Naive B cell (primary cell): Measurements from ENCODE around the gene TBX5. TPM values are rescaled to one million over a fixed set of nuclear protein-coding genes. Genes with fewer than 3 reads are reported as not detected.
A peak's percentile ranks its signal among the peaks of the same experiment; 100 is the strongest.

Experiments used
- ATAC-seq, 2 donors: fragments of 150-1000 bp; cut with Tn5 transposase; 2 replicates each; pipeline ENCODE4 v1.10.0; 2021; ENCODE audit warnings: low read depth in 2 of 2, mild to moderate bottlenecking in 2 of 2, moderate library complexity in 2 of 2
- DNase-seq: peaks from one replicate; pipeline ENCODE4 v3.0.0; 2022
- H3K27ac Mint-ChIP-seq, 6 donors: one replicate each; pipeline ENCODE4 v1.8.0; 2020 to 2022; ENCODE audit warnings: mild to moderate bottlenecking in 6 of 6, mixed read lengths in 6 of 6, moderate library complexity in 5 of 6, inconsistent platforms in 2 of 6
- H3K27me3 Mint-ChIP-seq, 3 donors: one replicate each; pipeline ENCODE4 v1.8.0; 2021 to 2022; ENCODE audit warnings: mixed read lengths in 3 of 3, mild to moderate bottlenecking in 1 of 3
- H3K36me3 Mint-ChIP-seq, 2 donors: one replicate each; pipeline ENCODE4 v1.8.0; 2020 to 2022; ENCODE audit warnings: mixed read lengths in 2 of 2, inconsistent platforms in 1 of 2, mild to moderate bottlenecking in 1 of 2
- H3K4me1 Mint-ChIP-seq, 3 donors: one replicate each; pipeline ENCODE4 v1.8.0; 2020 to 2022; ENCODE audit warnings: mixed read lengths in 3 of 3, inconsistent platforms in 1 of 3, mild to moderate bottlenecking in 1 of 3, moderate library complexity in 1 of 3
- H3K4me3 Mint-ChIP-seq, 8 donors: one replicate each; pipeline ENCODE4 v1.8.0; 2020 to 2022; ENCODE audit warnings: mild to moderate bottlenecking in 8 of 8, mixed read lengths in 8 of 8, moderate library complexity in 8 of 8, inconsistent platforms in 2 of 8
- H3K9me3 Mint-ChIP-seq, 7 donors: one replicate each; pipeline ENCODE4 v1.8.0; 2020 to 2022; ENCODE audit warnings: mixed read lengths in 7 of 7, mild to moderate bottlenecking in 5 of 7, inconsistent platforms in 2 of 7, moderate library complexity in 1 of 7
- polyA plus RNA-seq, 6 donors: library from polyadenylated mRNA; unstranded; fragments of 300-500 nt; fragmentation: Illumina TruSeq; gene quantifications; one replicate each; pipeline ENCODE4 v1.2.3, GENCODE V29; 2021; ENCODE audit warnings: low read depth in 6 of 6

The TBX5 gene
- polyA plus RNA-seq, 6 donors from 2014 or later, result not detected

- Mint-ChIP-seq H3K9me3 (peaks cover 0 to 5% (median 0%) of the 10 kb centered on the region in 7 donors), H3K4me1 (peaks cover 2 to 17% (median 8%) of the 10 kb centered on the region in 3 donors), H3K4me3 (peak overlapping the region in 2 of 8 donors; percentile 47 to 75), H3K36me3 (peaks cover 0 to 9% of the 10 kb centered on the region in 2 donors), H3K27me3 (peaks cover 69 to 100% (median 94%) of the 10 kb centered on the region in 3 donors), H3K27ac (no peak overlapping the region)
- DNase-seq (no peak), ATAC-seq (no peak)
These were observed 1.3 kb upstream of the TBX5 start for GRCh38 chr12:114406984-114407841.

DNA sequence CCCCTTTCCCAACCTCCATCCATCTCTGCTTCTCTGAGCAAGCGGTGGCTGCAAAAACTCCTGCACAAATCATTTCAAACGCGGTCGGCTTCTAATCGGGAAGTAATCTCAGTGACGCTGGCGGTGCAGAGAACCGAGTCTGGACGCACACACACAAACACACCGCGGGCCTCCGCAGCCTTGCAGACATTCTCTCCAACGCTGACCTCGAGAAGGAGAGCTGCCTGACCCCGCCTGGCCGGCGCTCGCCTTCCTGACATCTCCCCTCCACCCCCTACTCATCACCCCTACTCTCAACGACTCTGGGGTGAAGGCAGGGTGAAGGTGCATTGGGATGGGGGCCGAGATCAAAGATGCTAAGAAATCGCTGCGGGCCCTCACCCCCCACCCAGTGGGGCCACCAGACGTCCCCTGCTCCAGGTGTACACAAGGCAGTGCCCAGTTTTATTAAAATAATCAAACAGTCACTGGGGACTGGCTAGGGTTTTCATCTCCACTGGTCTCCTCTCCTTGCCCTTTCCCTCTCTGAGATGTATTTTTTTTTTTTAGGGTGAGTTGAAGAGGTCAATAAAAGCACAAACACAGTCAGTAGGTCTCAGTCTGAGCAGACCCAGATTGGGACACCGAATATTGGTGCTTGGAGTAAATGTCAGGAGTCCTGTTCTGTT lies 506 bp upstream of the TBX5 start:
- Mint-ChIP-seq H3K4me3 (no peak overlapping the region), H3K36me3 (peaks cover 0 to 9% of the 10 kb centered on the region in 2 donors), H3K27ac (peak overlapping the region in 2 of 6 donors; percentile 13 to 33), H3K27me3 (peaks cover 70 to 100% (median 94%) of the 10 kb centered on the region in 3 donors), H3K9me3 (peaks cover 0 to 6% (median 0%) of the 10 kb centered on the region in 7 donors), H3K4me1 (peaks cover 2 to 17% (median 8%) of the 10 kb centered on the region in 3 donors)
- DNase-seq (no peak), ATAC-seq (no peak)

- peaks cover 62 to 99% (median 85%) of the 10 kb centered on the region in 3 donors for H3K27me3 Mint-ChIP-seq
- no peak for DNase-seq
- peaks cover 0 to 9% of the 10 kb centered on the region in 2 donors for H3K36me3 Mint-ChIP-seq
- H3K9me3 Mint-ChIP-seq, result peaks cover 0 to 6% (median 0%) of the 10 kb centered on the region in 7 donors
- H3K27ac Mint-ChIP-seq, result peak overlapping the region in 1 of 6 donors; percentile 60
- ATAC-seq, result no peak
- H3K4me3 Mint-ChIP-seq, result no peak overlapping the region
- peaks cover 2 to 13% (median 8%) of the 10 kb centered on the region in 3 donors for H3K4me1 Mint-ChIP-seq
These were observed 922 bp downstream of the TBX5 start for GRCh38 chr12:114404926-114405518.

- peaks cover 0 to 9% (median 1%) of the 10 kb centered on the region in 3 donors for H3K4me1 Mint-ChIP-seq
- no peak overlapping the region for H3K4me3 Mint-ChIP-seq
- peaks cover 0 to 6% (median 0%) of the 10 kb centered on the region in 7 donors for H3K9me3 Mint-ChIP-seq
- DNase-seq, result no peak
- H3K36me3 Mint-ChIP-seq, result peaks cover 0 to 9% of the 10 kb centered on the region in 2 donors
- H3K27me3 Mint-ChIP-seq, result peaks cover 58 to 99% (median 83%) of the 10 kb centered on the region in 3 donors
- H3K27ac Mint-ChIP-seq, result no peak overlapping the region
- ATAC-seq, result no peak
These were observed 1.6 kb downstream of the TBX5 start for GRCh38 chr12:114404083-114404925.

DNA sequence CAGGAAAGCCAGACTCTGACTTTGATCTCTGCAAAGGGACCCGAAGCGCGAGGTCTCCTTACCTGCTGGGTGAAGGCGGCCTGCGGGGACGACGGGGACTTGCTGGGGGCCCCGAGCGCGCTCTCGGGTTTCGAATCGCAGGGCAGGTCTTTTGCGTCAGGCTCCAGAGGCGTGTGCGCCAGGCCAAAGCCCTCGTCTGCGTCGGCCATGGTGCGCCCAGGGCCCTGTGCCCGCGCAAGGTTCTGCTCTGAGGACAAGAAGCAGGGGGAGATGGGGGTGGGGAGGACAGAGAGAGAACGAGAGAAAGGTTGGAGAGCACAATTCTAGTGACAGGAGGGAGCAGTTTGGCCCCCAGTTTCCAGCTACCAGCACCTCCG lies 2.3 kb downstream of the TBX5 start:
- Mint-ChIP-seq H3K4me1 (peaks cover 0 to 6% (median 0%) of the 10 kb centered on the region in 3 donors), H3K36me3 (peaks cover 0 to 9% of the 10 kb centered on the region in 2 donors), H3K27ac (no peak overlapping the region), H3K27me3 (peaks cover 62 to 99% (median 84%) of the 10 kb centered on the region in 3 donors), H3K4me3 (no peak overlapping the region), H3K9me3 (peaks cover 0 to 6% (median 0%) of the 10 kb centered on the region in 7 donors)
- ATAC-seq (no peak), DNase-seq (no peak)

GRCh38 chr12:114403011-114403689 lies 2.8 kb downstream of the TBX5 start:
- Mint-ChIP-seq H3K36me3 (peaks cover 0 to 13% of the 10 kb centered on the region in 2 donors), H3K27ac (no peak overlapping the region)

DNA sequence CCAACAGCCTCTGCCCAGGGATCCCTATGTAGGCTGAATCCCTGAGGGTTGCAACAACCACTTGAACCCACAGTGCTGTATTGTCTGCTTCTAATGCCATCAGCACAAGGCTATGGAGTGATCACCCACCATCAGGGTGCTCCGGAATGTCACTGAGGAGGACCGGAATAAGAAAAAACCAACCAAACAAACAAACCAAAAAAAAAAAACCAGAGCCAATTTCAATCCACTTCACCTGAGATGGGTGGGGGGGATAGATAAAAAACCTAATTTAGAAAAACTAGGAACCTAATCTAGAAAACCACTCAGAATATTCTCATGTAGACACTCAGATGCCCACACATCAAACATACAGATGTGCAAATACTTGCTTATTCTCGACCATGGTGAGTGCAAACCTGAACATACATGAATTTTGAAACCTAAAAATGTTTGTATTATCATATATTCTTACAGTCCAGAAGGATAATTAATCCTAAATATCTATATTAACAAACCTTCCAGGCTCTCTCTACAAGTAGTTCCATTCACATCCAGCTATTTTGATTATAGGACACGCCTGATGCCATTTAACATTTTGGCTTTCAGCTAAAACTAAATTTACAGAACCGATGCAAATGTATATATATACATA lies 3.7 kb downstream of the TBX5 start:
- Mint-ChIP-seq H3K4me3 (no peak overlapping the region), H3K36me3 (peaks cover 0 to 17% of the 10 kb centered on the region in 2 donors), H3K4me1 (peaks cover 0 to 4% (median 2%) of the 10 kb centered on the region in 3 donors), H3K9me3 (peaks cover 0 to 5% (median 0%) of the 10 kb centered on the region in 7 donors), H3K27me3 (peaks cover 62 to 99% (median 84%) of the 10 kb centered on the region in 3 donors), H3K27ac (no peak overlapping the region)
- ATAC-seq, result no peak
- no peak for DNase-seq

More at GRCh38 chr12:114403011-114403689, 2.8 kb downstream of the TBX5 start:
- H3K9me3 Mint-ChIP-seq, result peaks cover 0 to 6% (median 0%) of the 10 kb centered on the region in 7 donors
- H3K27me3 Mint-ChIP-seq, result peaks cover 62 to 99% (median 84%) of the 10 kb centered on the region in 3 donors
- DNase-seq, result no peak
- H3K4me1 Mint-ChIP-seq, result peaks cover 0 to 2% (median 2%) of the 10 kb centered on the region in 3 donors
- no peak overlapping the region for H3K4me3 Mint-ChIP-seq
- no peak for ATAC-seq

- Mint-ChIP-seq H3K36me3 (peaks cover 0 to 17% of the 10 kb centered on the region in 2 donors), H3K4me1 (peaks cover 0 to 4% (median 2%) of the 10 kb centered on the region in 3 donors), H3K4me3 (no peak overlapping the region), H3K27me3 (peaks cover 60 to 99% (median 84%) of the 10 kb centered on the region in 3 donors), H3K9me3 (peaks cover 0 to 6% (median 0%) of the 10 kb centered on the region in 7 donors), H3K27ac (peak overlapping the region in 1 of 6 donors; percentile 2)
- ATAC-seq (no peak), DNase-seq (no peak)
These were observed 4.4 kb downstream of the TBX5 start for GRCh38 chr12:114401328-114402083.

DNA sequence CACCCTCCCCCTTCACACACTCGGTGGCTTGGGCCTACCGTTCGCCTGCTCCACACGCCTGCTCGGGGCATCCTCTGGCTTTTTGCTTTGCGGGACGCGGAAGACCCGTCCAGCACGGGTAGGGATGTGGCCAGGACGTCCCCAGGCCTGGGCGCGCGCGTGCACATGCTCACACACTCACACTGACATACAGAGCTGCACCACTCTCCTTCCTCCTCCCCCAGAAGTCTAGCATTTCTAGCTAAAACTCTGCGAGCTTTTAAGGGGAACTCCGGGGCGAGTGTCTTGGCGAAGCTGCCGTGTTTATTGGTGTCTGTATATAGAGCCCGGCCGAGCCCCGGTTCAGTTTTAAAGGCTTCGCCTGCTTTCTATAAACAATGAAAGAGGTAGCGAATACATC lies 5.0 kb downstream of the TBX5 start:
- ATAC-seq, result no peak
- no peak overlapping the region for H3K4me3 Mint-ChIP-seq
- H3K9me3 Mint-ChIP-seq, result peaks cover 0 to 4% (median 0%) of the 10 kb centered on the region in 7 donors
- H3K4me1 Mint-ChIP-seq, result peaks cover 0 to 4% (median 0%) of the 10 kb centered on the region in 3 donors
- peaks cover 56 to 95% (median 78%) of the 10 kb centered on the region in 3 donors for H3K27me3 Mint-ChIP-seq
- DNase-seq, result no peak
- H3K27ac Mint-ChIP-seq, result no peak overlapping the region
- peaks cover 0 to 11% of the 10 kb centered on the region in 2 donors for H3K36me3 Mint-ChIP-seq

DNA sequence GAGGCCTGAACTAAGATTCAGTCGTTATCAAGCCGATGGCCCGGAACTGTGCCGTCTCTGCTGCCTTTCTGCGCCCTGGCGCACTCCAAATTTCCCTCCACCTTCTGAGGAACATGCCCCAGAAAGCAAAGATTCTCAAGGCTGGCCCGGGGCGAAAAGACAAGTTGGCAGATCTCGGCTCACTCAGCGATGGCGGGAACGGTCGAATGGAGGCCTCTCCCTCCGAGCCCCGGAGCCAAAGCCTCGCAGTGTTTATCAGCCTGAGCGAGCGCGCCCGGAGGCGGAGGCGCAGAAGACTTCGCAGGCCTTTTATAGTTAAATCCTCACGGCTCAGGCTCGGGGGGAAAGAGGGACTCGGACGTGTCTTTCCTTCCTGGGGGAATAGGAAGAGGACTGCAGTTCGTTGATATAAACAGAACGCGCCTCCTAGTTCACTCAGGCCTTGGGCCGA lies 5.6 kb downstream of the TBX5 start:
- H3K27ac Mint-ChIP-seq, result no peak overlapping the region
- H3K9me3 Mint-ChIP-seq, result peaks cover 0 to 4% (median 0%) of the 10 kb centered on the region in 7 donors
- peaks cover 0 to 8% of the 10 kb centered on the region in 2 donors for H3K36me3 Mint-ChIP-seq
- peaks cover 0 to 4% (median 4%) of the 10 kb centered on the region in 3 donors for H3K4me1 Mint-ChIP-seq
- no peak overlapping the region for H3K4me3 Mint-ChIP-seq
- no peak for ATAC-seq
- peaks cover 55 to 95% (median 78%) of the 10 kb centered on the region in 3 donors for H3K27me3 Mint-ChIP-seq
- DNase-seq, result no peak

GRCh38 chr12:114399664-114400211 lies 6.2 kb downstream of the TBX5 start:
- Mint-ChIP-seq H3K4me3 (no peak overlapping the region), H3K9me3 (peaks cover 0 to 4% (median 0%) of the 10 kb centered on the region in 7 donors)

More at GRCh38 chr12:114399664-114400211, 6.2 kb downstream of the TBX5 start:
- Mint-ChIP-seq H3K27ac (no peak overlapping the region), H3K4me1 (peaks cover 0 to 4% (median 4%) of the 10 kb centered on the region in 3 donors), H3K27me3 (peaks cover 61 to 95% (median 82%) of the 10 kb centered on the region in 3 donors), H3K36me3 (peaks cover 0 to 8% of the 10 kb centered on the region in 2 donors)
- DNase-seq, result no peak
- no peak for ATAC-seq
